ENCODE measurements around the gene WNT4. TPM values are rescaled to one million over a fixed set of nuclear protein-coding genes. Genes with fewer than 3 reads are reported as not detected.
A peak's percentile ranks its signal among the peaks of the same experiment; 100 is the strongest.

The WNT4 gene
- total and polyA plus RNA-seq, 2 experiments from 2014 or later, result 0.05 to 0.32 TPM

DNA sequence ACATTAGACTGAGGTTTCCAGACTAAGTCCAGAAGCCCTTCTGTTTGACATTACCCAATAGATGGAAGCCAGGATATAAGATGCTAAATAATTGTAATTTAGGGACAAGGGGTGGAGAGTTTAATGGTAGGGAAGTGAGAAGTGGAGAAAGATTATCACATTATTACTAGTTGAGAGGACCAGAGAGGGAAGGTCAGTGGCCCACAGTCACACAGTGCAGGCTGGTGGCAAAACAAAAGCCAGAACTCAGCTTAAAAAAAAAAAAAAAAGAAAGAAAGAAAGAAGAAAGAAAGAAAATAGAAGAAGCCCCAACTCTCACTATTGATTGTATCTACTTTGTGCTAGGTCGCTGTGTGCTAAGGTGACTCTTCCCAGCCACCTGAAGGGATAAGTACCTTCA lies 41.6 kb upstream of the WNT4 start:
- no peaks in the 10 kb centered on the region for H3K9me2 ChIP-seq (ENCODE audit: insufficient read depth)
- DNase-seq, result no peak
- in situ Hi-C loops (cut with MboI), result no loop called here
- no peaks in the 10 kb centered on the region for H3K9me3 ChIP-seq (ENCODE audit: low read depth)
- no peaks in the 10 kb centered on the region for H3K36me3 ChIP-seq (ENCODE audit: low read depth)
- no peak overlapping the region for H3K9ac ChIP-seq
- H4K20me1 ChIP-seq (ENCODE audit: insufficient read depth), result no peaks in the 10 kb centered on the region
- no peak overlapping the region for H3K27ac ChIP-seq
- no peaks in the 10 kb centered on the region for H3F3A ChIP-seq (ENCODE audit: insufficient read depth)
- WGBS, 2 experiments (ENCODE audit: low coverage in 1 of 2, low lambda C conversion rate in 2 of 2, missing lambda C conversion rate in 2 of 2), result 86 to 97% methylated on average over 1 of the region's 1 CpG
- no peaks in the 10 kb centered on the region for H3K4me1 ChIP-seq (ENCODE audit: insufficient read depth)
- H2AFZ ChIP-seq, result no peak overlapping the region
- H3K4me2 ChIP-seq (ENCODE audit: unreplicated experiment), result no peak overlapping the region
- H3K4me3 ChIP-seq, result no peak overlapping the region
- TF ChIP-seq EZH2phosphoT487 (IDR thresholded peaks at IDR 0.05; ENCODE audit: insufficient read depth, low read depth), result no peak
- no peak for TF ChIP-seq EZH2 (IDR thresholded peaks at IDR 0.05; ENCODE audit: insufficient read depth, poor library complexity, severe bottlenecking)
- peaks cover 44% of the 10 kb centered on the region for H3K27me3 ChIP-seq (replicated peaks; ENCODE audit: insufficient read depth)
- H3K79me2 ChIP-seq (ENCODE audit: insufficient read depth), result no peaks in the 10 kb centered on the region

DNA sequence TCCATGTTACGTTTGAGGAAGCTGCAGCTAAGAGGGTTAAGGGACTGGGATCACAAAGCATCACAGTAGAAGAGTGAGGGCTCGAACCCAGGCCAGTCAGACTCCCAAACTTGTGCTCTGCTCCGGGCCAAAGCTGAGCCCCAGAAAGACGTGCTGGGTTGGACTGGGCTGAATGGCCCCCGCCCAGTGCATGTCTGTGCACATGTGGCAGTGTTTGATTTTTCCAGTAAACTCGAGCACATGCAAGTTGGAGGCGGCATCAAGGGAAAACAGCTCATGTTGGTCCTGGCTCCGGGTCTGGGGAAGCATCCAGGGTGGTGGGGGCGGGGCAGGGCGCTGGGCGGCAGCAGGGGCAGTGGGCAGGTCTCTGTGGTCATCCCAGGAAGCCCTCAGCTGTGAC lies 39.8 kb upstream of the WNT4 start:
- H4K20me1 ChIP-seq (ENCODE audit: insufficient read depth), result no peaks in the 10 kb centered on the region
- no peak overlapping the region for H3K9ac ChIP-seq
- no peaks in the 10 kb centered on the region for H3K79me2 ChIP-seq (ENCODE audit: insufficient read depth)
- no peaks in the 10 kb centered on the region for H3F3A ChIP-seq (ENCODE audit: insufficient read depth)
- peak; percentile 29 for DNase-seq
- in situ Hi-C loops (cut with MboI), result no loop called here
- H3K36me3 ChIP-seq (ENCODE audit: low read depth), result no peaks in the 10 kb centered on the region
- no peaks in the 10 kb centered on the region for H3K9me3 ChIP-seq (ENCODE audit: low read depth)
- no peaks in the 10 kb centered on the region for H3K9me2 ChIP-seq (ENCODE audit: insufficient read depth)
- H3K27ac ChIP-seq, result no peak overlapping the region
- H3K4me1 ChIP-seq (ENCODE audit: insufficient read depth), result no peaks in the 10 kb centered on the region
- H3K4me3 ChIP-seq, result no peak overlapping the region
- no peak overlapping the region for H2AFZ ChIP-seq
- TF ChIP-seq EZH2 (IDR thresholded peaks at IDR 0.05; ENCODE audit: insufficient read depth, poor library complexity, severe bottlenecking), result no peak
- no peak for TF ChIP-seq EZH2phosphoT487 (IDR thresholded peaks at IDR 0.05; ENCODE audit: insufficient read depth, low read depth)
- H3K27me3 ChIP-seq (replicated peaks; ENCODE audit: insufficient read depth), result peaks cover 44% of the 10 kb centered on the region
- H3K4me2 ChIP-seq (ENCODE audit: unreplicated experiment), result no peak overlapping the region
- WGBS, 2 experiments (ENCODE audit: low coverage in 1 of 2, low lambda C conversion rate in 2 of 2, missing lambda C conversion rate in 2 of 2), result 1 to 2% methylated on average over 11 of the region's 11 CpGs

DNA sequence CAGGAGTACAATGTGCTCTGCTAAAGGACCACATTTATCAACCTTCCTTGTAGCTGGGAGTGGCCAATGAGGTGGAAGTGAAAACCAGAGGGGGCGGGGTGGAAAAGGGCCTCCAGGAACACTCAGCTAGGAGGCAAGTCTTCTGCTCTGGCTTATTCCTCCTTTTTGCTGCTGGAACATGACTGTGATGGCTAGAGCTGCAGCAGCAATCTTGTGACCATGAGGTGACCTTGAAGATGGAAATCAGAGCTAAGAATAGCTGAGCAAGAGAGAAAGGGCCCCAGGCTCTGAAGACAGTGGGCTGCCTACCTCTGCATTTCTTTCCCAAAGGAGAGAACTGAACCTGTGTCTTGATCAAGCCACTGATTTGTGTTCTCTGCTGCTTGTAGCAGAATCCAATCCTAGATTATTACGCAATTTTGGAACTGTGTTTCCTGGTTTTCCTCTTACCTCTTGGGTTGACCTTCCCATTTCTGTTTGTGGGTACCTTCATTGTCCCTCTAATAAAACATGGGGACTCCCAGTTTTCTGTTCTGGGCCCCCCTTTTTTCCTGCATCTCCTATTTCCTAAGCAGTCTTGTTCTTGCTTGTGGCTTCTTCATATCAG lies 36.4 kb upstream of the WNT4 start:
- H3K4me2 ChIP-seq (ENCODE audit: unreplicated experiment), result no peak overlapping the region
- no peak overlapping the region for H3K4me3 ChIP-seq
- TF ChIP-seq EZH2phosphoT487 (IDR thresholded peaks at IDR 0.05; ENCODE audit: insufficient read depth, low read depth) (no peak), EZH2 (IDR thresholded peaks at IDR 0.05; ENCODE audit: insufficient read depth, poor library complexity, severe bottlenecking) (no peak)
- DNase-seq, result no peak
- in situ Hi-C loops (cut with MboI), result no loop called here
- H3K27ac ChIP-seq, result no peak overlapping the region
- H4K20me1 ChIP-seq (ENCODE audit: insufficient read depth), result no peaks in the 10 kb centered on the region
- no peaks in the 10 kb centered on the region for H3K36me3 ChIP-seq (ENCODE audit: low read depth)
- H3K9ac ChIP-seq, result no peak overlapping the region
- no peaks in the 10 kb centered on the region for H3K9me3 ChIP-seq (ENCODE audit: low read depth)
- H3K79me2 ChIP-seq (ENCODE audit: insufficient read depth), result no peaks in the 10 kb centered on the region
- H2AFZ ChIP-seq, result no peak overlapping the region
- H3K9me2 ChIP-seq (ENCODE audit: insufficient read depth), result no peaks in the 10 kb centered on the region
- no peaks in the 10 kb centered on the region for H3K4me1 ChIP-seq (ENCODE audit: insufficient read depth)
- H3K27me3 ChIP-seq (replicated peaks; ENCODE audit: insufficient read depth), result peaks cover 28% of the 10 kb centered on the region
- 79 to 80% methylated on average over 2 of the region's 2 CpGs for WGBS, 2 experiments (ENCODE audit: low coverage in 1 of 2, low lambda C conversion rate in 2 of 2, missing lambda C conversion rate in 2 of 2)
- no peaks in the 10 kb centered on the region for H3F3A ChIP-seq (ENCODE audit: insufficient read depth)

DNA sequence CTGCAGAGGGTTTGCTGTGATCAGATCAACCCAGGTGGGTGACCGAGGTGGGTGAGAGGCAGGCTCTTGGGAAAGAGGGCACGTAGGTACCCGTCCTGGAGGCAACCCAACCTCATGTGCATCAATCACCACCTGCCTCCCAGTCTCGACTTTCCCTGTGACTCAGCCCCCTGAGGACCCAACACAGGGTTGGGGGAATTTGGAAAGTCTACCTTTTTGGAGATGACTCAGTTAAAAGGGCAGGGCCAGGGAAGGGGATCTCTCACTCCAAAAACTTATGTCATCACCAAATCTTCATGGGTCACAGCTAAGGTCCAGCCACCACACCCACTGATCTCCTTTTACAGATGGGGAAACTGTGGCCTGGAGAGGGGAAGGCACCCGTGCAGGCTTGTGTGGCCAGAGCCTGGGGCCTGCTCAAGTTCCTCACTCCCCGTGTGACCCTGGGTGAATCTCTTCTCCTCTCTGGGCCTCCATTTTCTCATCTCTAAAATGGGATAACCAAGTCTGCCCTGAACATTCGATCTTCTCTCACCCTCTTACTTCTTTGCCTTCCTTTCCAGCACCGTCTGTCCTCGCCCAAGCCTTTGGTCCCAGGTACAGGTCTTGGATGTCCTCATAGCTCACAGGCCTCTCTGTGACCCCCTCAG lies 34.6 kb upstream of the WNT4 start:
- no peaks in the 10 kb centered on the region for H3F3A ChIP-seq (ENCODE audit: insufficient read depth)
- no peaks in the 10 kb centered on the region for H3K36me3 ChIP-seq (ENCODE audit: low read depth)
- WGBS, 2 experiments (ENCODE audit: low coverage in 1 of 2, low lambda C conversion rate in 2 of 2, missing lambda C conversion rate in 2 of 2), result 75 to 78% methylated on average over 9 of the region's 9 CpGs

More for the DNA sequence above, 34.6 kb upstream of the WNT4 start:
- Histone ChIP-seq H3K27ac (no peak overlapping the region), H3K4me1 (ENCODE audit: insufficient read depth) (no peaks in the 10 kb centered on the region), H3K27me3 (replicated peaks; ENCODE audit: insufficient read depth) (peaks cover 10% of the 10 kb centered on the region), H3K9me3 (ENCODE audit: low read depth) (no peaks in the 10 kb centered on the region), H2AFZ (no peak overlapping the region), H3K4me2 (ENCODE audit: unreplicated experiment) (no peak overlapping the region), H3K9ac (no peak overlapping the region), H3K79me2 (ENCODE audit: insufficient read depth) (no peaks in the 10 kb centered on the region), H3K9me2 (ENCODE audit: insufficient read depth) (no peaks in the 10 kb centered on the region), H4K20me1 (ENCODE audit: insufficient read depth) (no peaks in the 10 kb centered on the region), H3K4me3 (no peak overlapping the region)
- TF ChIP-seq EZH2 (IDR thresholded peaks at IDR 0.05; ENCODE audit: insufficient read depth, poor library complexity, severe bottlenecking) (no peak), EZH2phosphoT487 (IDR thresholded peaks at IDR 0.05; ENCODE audit: insufficient read depth, low read depth) (no peak)
- in situ Hi-C loops (cut with MboI), result no loop called here
- DNase-seq, result no peak
